GM12875 (cell line): ENCODE data around the gene HIRA.

ENCODE experiments used
- H3K4me3 ChIP-seq: one replicate; pipeline ENCODE4 v1.5.1; 2011; ENCODE audit warnings: low read depth, low read length, control low read depth
- CTCF ChIP-seq: IDR thresholded peaks from 2 replicates; pipeline ENCODE4 v1.5.1; 2011; ENCODE audit warnings: low read depth, mild to moderate bottlenecking, control low read depth, inconsistent platforms, low read length, moderate library complexity, borderline replicate concordance; ENCODE audit not compliant: insufficient read depth

Gene HIRA

GRCh38 chr22:19354201-19354600 is 77.3 kb downstream of the HIRA start:
- H3K4me3 ChIP-seq, result no peak overlapping the region
- no peak for TF ChIP-seq CTCF

GRCh38 chr22:19353363-19354131 is 78.0 kb downstream of the HIRA start:
- TF ChIP-seq CTCF, result no peak
- no peak overlapping the region for H3K4me3 ChIP-seq

GRCh38 chr22:19352766-19353165 is 78.8 kb downstream of the HIRA start:
- H3K4me3 ChIP-seq, result no peak overlapping the region

GRCh38 chr22:19352217-19352616 is 79.3 kb downstream of the HIRA start:
- no peak overlapping the region for H3K4me3 ChIP-seq
- no peak for TF ChIP-seq CTCF

More at GRCh38 chr22:19352766-19353165, 78.8 kb downstream of the HIRA start:
- TF ChIP-seq CTCF, result no peak

GRCh38 chr22:19351604-19352003 is 79.9 kb downstream of the HIRA start:
- no peak for TF ChIP-seq CTCF

GRCh38 chr22:19350947-19351346 is 80.6 kb downstream of the HIRA start:
- no peak overlapping the region for H3K4me3 ChIP-seq
- no peak for TF ChIP-seq CTCF

More at GRCh38 chr22:19351604-19352003, 79.9 kb downstream of the HIRA start:
- no peak overlapping the region for H3K4me3 ChIP-seq

GRCh38 chr22:19350476-19350859 is 81.1 kb downstream of the HIRA start:
- TF ChIP-seq CTCF, result no peak
- no peak overlapping the region for H3K4me3 ChIP-seq
